Heart right ventricle (tissue), 16 donors: ENCODE data around the gene BTBD10. TPM values are rescaled to one million over a fixed set of nuclear protein-coding genes. Genes with fewer than 3 reads are reported as not detected.

Experiments
- ATAC-seq, 8 donors: fragments of 200-7000 bp; cut with Tn5 transposase; one replicate each; pipeline ENCODE4 v1.9.1; 2020; ENCODE audit warnings: mild to moderate bottlenecking in 8 of 8, moderate library complexity in 8 of 8, moderate number of reproducible peaks in 1 of 8
- DNase-seq, 2 donors: peaks; one replicate each; pipeline ENCODE4 v3.0.0-alpha.2; 2020
- H3K27ac ChIP-seq, 10 donors: fragments of 200-600 bp; sonication (generic) in 2 of 10; one replicate each; pipeline versions ENCODE4 v1.5.0 to v1.8.0; 2020 to 2022; ENCODE audit warnings: mild to moderate bottlenecking in 3 of 10
- H3K27me3 ChIP-seq, 7 donors: fragments of 200-600 bp; one replicate each; pipeline ENCODE4 v1.8.0; 2021 to 2022; ENCODE audit warnings: mild to moderate bottlenecking in 2 of 7
- H3K36me3 ChIP-seq, 9 donors: fragments of 200-600 bp; sonication (generic) in 1 of 9; one replicate each; pipeline versions ENCODE4 v1.5.0 to v1.8.0; 2020 to 2022; ENCODE audit warnings: mild to moderate bottlenecking in 2 of 9
- H3K4me1 ChIP-seq, 9 donors: fragments of 200-600 bp; sonication (generic) in 1 of 9; one replicate each; pipeline versions ENCODE4 v1.5.0 to v1.8.0; 2020 to 2022; ENCODE audit warnings: mild to moderate bottlenecking in 4 of 9
- H3K4me3 ChIP-seq, 10 donors: fragments of 200-600 bp; sonication (generic) in 2 of 10; one replicate each; pipeline versions ENCODE4 v1.5.0 to v1.8.0; 2020 to 2022; ENCODE audit warnings: mild to moderate bottlenecking in 7 of 10, moderate library complexity in 2 of 10
- H3K9me3 ChIP-seq, 11 donors: fragments of 200-600 bp in 10 of 11; sonication (generic) in 2 of 11; one replicate each; pipeline versions ENCODE4 v1.5.0 to v1.8.0; 2013 to 2022; ENCODE audit warnings: mild to moderate bottlenecking in 2 of 11, control low read depth in 1 of 11, moderate library complexity in 1 of 11
- CTCF ChIP-seq, 9 donors: fragments of 200-600 bp; sonication (generic) in 2 of 9; IDR thresholded peaks; one replicate each; pipeline versions ENCODE4 v1.5.0 to v1.8.0; 2021 to 2022; ENCODE audit warnings: antibody characterized with exemption in 9 of 9, mild to moderate bottlenecking in 5 of 9, moderate library complexity in 1 of 9
- WGBS, 2 donors: extraction: QIAGEN DNeasy Blood & Tissue Kit; methylation state at CpG; one replicate each; pipeline ENCODE4 v1.1.7; 2013; ENCODE audit warnings: inconsistent platforms in 1 of 2; 5-methylcytosine and 5-hydroxymethylcytosine counted together
- intact Hi-C, 10 donors: fragments of 100-400 bp; cut with DNase I; formaldehyde crosslinking; loops; one replicate each; pipeline versions ENCODE4 v1.11.1 to v1.14.2; 2022
- polyA plus RNA-seq, 2 donors: library from polyadenylated mRNA; stranded (reverse); fragments of 200-250 nt; gene quantifications; one replicate each; pipeline ENCODE4 v1.2.3, GENCODE V29; 2013
- total RNA-seq, 10 donors: library from RNA; stranded (reverse); fragmentation: NEBNext Ultra II Directional in 3 of 10; extraction: Animal tissue kit (Norgen Biotek cat#: 25700) in 3 of 10; gene quantifications; one replicate each; pipeline versions ENCODE4 v1.2.1 to v1.2.4, GENCODE V29; 2021 to 2023
- donor health status: Arrhythmogenic right ventricular cardiomyopathy.
- donor health status: ischemic (EF 13 %, LVEDD 7.1; RV severe dilation, severe dysfunction).
- donor health status: healthy with polysubstance abuse.
- donor health status: DM: no; HTN: yes; CAD: no.
- donor health status: DM: no; HTN: no; CAD: no.
- donor health status: ischemic (EF 25% LVEDD 6.9; RV normal size, moderate dysfunction).
- donor health status: ischemic (EF 25% LVEDD 5.7; RV mildly dilated, moderate dysfunction).
- donor health status: healthy.
- donor health status: DM: yes; HTN: yes; CAD: no.
- donor health status: Ischemic cardiomyopathy.
- donor health status: ischemic (EF 35%, LVEDD 5.7; RV mildly dilated, moderate dysfunction).
- donor health status: nonischemic (EF 11% LVEDD 7.7; RV severe dilation, severe dysfunction).
- donor health status: DM: yes; HTN: yes; CAD: no.
- donor health status: PGD.
- donor health status: ischemic (EF 29% LVEDD 5.4; RV normal size, mild dysfunction).
- donor health status: nonischemic (EF 23%, LVEDD 6.1; RV moderate dilation, normal function).

BTBD10 gene
- total and polyA plus RNA-seq, 12 donors = 6.8 to 36.5 (median 23.2) TPM

- no peaks in the 10 kb centered on the region for H3K9me3 ChIP-seq
- peaks cover 0 to 49% (median 0%) of the 10 kb centered on the region in 9 donors for H3K36me3 ChIP-seq
- intact Hi-C loops = loop anchor here in 6 of 10 donors (5.0 to 10.0 kb wide), 3 partner anchors 74 to 386 kb away; partner anchors contain the start of gene BMAL1 (in 1 of the 6)
- peaks cover 0 to 30% (median 14%) of the 10 kb centered on the region in 9 donors for H3K4me1 ChIP-seq
- no peak overlapping the region for H3K27ac ChIP-seq
- WGBS, 2 donors = 50 to 56% methylated on average over 3 of the region's 3 CpGs
- H3K27me3 ChIP-seq = no peaks in the 10 kb centered on the region
- no peak for TF ChIP-seq CTCF (IDR thresholded peaks at IDR 0.05)
- peak in 5 of 8 donors; percentile 21 to 67 (median 39) for ATAC-seq
- no peak for DNase-seq
- no peak overlapping the region for H3K4me3 ChIP-seq
Observed at GRCh38 chr11:13348305-13348704, 114.7 kb downstream of the BTBD10 start.

DNA sequence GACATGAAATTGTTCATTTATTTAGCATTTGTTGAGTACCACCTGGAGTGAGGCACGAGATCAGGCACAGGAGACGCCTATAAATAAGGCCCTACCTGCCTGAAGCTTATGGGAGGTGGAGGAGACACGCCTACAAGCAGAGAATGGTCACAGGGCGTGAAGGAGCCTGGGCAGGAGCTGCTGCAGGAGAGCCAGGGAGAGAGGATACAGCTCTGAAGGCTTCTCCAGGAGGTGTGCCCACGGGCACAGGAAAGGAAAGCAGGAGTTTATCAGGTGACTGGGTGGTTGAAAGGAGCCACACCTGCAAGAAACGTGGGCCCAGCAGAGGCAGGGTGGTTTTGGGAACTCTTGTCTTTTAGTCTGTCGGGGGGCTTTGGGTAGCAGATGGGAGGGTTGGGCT, 115.1 kb downstream of the BTBD10 start:
- no peak overlapping the region for H3K4me3 ChIP-seq
- H3K36me3 ChIP-seq = peaks cover 0 to 45% (median 0%) of the 10 kb centered on the region in 9 donors
- no peak for TF ChIP-seq CTCF (IDR thresholded peaks at IDR 0.05)
- no peak for DNase-seq
- WGBS, 2 donors = 82 to 86% methylated on average over 7 of the region's 7 CpGs
- peaks cover 0 to 30% (median 14%) of the 10 kb centered on the region in 9 donors for H3K4me1 ChIP-seq
- intact Hi-C loops = loop anchor here in 6 of 10 donors (5.0 to 10.0 kb wide), 3 partner anchors 73 to 386 kb away; partner anchors contain the start of gene BMAL1 (in 1 of the 6)
- no peak overlapping the region for H3K27ac ChIP-seq
- no peaks in the 10 kb centered on the region for H3K27me3 ChIP-seq
- H3K9me3 ChIP-seq = no peaks in the 10 kb centered on the region
- no peak for ATAC-seq

GRCh38 chr11:13346470-13346869, 116.6 kb downstream of the BTBD10 start:
- intact Hi-C loops = loop anchor here in 6 of 10 donors (5.0 to 10.0 kb wide), 3 partner anchors 72 to 384 kb away; partner anchors contain the start of gene BMAL1 (in 1 of the 6)
- DNase-seq (no peak), ATAC-seq (no peak)
- Histone ChIP-seq H3K36me3 (peaks cover 0 to 30% (median 0%) of the 10 kb centered on the region in 9 donors), H3K4me3 (no peak overlapping the region), H3K27me3 (no peaks in the 10 kb centered on the region), H3K27ac (no peak overlapping the region), H3K4me1 (peaks cover 0 to 30% (median 14%) of the 10 kb centered on the region in 9 donors), H3K9me3 (no peaks in the 10 kb centered on the region)
- 88 to 91% methylated on average over 5 of the region's 5 CpGs for WGBS, 2 donors
- TF ChIP-seq CTCF (IDR thresholded peaks at IDR 0.05) = no peak

GRCh38 chr11:13344818-13345217, 118.2 kb downstream of the BTBD10 start:
- no peak for DNase-seq
- intact Hi-C loops = loop anchor here (1.0 to 10.0 kb wide), 7 partner anchors 70 to 383 kb away; partner anchors contain the start of gene BMAL1 (in 1 of the 10)

More at GRCh38 chr11:13344818-13345217, 118.2 kb downstream of the BTBD10 start:
- Histone ChIP-seq H3K9me3 (no peaks in the 10 kb centered on the region), H3K36me3 (peaks cover 0 to 14% (median 0%) of the 10 kb centered on the region in 9 donors), H3K27ac (no peak overlapping the region), H3K4me3 (no peak overlapping the region), H3K4me1 (peaks cover 0 to 33% (median 18%) of the 10 kb centered on the region in 9 donors), H3K27me3 (no peaks in the 10 kb centered on the region)
- 97 to 100% methylated on average over 1 of the region's 1 CpG for WGBS, 2 donors
- peak in 1 of 8 donors; percentile 4 for ATAC-seq
- TF ChIP-seq CTCF (IDR thresholded peaks at IDR 0.05) = no peak
